NK-92 (cell line): ENCODE data around the gene LAPTM5.

Experiments
- DNase-seq: peaks from one replicate; lab custom pipeline; 2025; ENCODE audit not compliant: unreplicated experiment; lab: John Stamatoyannopoulos, UW

Gene LAPTM5

DNA sequence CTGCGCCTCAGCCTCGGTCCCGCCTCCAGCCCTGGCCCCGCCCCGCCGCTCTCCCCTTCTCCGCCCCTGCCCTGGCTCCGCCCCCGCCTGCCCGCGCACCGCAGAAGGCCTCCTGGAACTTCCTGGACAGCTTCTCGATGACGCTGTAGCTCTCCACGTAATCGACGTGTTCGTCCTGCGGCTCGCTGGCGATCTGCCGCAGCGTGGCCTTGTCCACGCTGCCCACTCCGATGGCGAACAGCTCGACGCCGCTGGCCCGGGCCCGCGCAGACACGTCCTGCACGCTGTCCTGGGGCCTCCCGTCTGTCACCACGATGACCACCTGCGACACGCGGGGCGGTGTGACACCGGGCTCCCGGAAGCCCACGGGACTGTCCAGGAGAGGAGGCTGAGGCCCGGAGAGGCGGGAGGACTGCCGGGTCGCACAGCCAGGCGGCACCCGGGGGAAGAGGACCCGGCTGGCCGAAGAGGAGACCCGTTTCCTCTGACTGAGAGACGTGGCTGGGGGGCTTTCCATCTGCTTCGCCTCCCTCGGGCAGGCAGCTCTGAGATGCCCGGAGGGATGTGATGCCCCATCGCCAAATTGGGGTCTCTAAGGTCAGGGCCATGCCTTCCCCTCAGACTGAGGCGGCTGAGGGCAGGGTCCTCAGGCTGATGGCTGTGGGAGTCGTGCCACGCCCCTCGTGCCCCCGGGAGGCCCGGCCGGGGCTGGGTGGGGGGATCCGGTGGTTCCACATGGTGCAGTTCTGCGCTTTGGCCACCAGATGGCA is 38.8 kb downstream of the LAPTM5 start:
- no peak for DNase-seq

DNA sequence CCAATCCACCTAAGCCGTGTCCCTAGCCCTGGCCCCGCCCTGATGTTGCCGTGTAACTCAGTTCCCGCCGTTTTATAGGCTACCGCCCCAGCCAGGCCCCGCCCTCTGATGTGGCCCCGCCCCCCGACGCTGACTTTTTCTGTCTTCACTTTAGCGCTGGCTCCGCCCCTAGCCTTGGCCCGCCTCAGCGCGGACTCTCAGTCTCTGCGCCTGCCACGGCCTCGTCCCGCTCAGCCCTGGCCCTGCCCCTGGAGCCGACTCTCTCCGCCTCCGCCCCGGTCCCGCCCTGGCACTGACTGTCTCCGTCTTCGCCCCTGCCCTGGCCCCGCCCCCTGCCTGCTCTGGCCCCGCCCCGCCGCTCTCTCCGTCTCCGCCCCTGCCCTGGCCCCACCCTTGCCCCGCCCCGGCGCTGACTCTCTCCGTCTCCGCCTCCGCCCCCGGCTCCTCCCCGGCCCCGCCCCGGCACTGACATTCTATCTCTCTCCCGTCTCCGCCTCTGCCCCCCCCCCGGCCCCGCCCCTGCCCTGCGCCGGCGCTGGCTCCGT is 39.4 kb downstream of the LAPTM5 start:
- peak; percentile 99 for DNase-seq

DNA sequence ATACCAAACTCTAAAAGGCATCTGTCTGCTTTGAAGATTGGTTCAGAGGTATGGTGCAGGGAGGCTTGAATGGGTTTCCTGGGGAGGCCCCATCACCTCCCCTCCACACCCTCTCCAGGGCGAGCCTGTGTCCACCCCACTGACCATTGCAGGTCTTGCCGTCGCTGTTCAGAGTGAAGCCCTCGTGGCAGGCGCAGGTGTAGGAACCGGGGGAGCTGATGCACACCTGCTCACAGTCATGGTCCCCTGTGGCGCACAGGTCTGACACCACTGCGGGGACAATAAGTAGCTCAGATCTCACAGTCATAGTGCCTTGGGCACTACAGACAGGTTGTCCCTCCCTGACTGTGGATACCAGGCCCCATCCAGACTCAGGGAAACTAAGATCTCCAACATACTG is 40.9 kb downstream of the LAPTM5 start:
- no peak for DNase-seq

DNA sequence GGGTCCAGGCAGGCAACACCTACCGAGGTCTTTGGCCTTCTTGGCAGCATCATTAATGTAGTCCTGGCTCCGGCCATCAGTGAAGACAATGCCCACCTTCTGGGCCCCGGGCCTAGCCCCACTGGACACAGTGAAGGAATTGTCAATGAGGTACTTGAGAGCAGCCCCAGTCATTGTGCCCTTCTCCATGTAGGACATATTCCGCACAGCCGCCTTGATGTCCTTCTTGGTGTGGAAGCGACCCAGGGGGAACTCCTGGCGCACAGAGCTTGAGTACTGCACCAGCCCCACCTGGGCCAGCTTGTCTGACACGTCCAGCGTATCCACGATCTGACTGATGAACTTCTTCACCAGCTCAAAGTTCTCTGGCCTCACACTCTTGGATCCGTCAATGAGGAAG is 41.7 kb downstream of the LAPTM5 start:
- no peak for DNase-seq

DNA sequence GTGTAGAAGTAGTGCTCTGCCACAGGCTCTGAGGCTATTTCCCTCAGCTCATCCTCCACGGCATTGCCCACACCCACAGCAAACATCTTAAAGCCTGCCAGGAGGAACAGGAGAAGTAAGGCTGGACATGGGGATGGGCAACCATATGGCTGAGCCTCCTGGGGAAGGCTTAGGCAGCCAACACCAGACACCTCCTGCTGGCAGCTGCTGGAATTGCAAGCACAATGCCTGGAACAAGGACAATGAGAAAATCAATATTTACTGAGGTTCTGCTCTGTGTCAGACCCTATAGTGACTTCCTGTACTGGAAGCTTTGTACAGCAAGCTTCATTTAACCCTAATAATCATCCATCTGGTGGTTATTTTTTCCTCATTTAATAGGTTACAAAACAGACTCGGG is 42.4 kb downstream of the LAPTM5 start:
- no peak for DNase-seq

DNA sequence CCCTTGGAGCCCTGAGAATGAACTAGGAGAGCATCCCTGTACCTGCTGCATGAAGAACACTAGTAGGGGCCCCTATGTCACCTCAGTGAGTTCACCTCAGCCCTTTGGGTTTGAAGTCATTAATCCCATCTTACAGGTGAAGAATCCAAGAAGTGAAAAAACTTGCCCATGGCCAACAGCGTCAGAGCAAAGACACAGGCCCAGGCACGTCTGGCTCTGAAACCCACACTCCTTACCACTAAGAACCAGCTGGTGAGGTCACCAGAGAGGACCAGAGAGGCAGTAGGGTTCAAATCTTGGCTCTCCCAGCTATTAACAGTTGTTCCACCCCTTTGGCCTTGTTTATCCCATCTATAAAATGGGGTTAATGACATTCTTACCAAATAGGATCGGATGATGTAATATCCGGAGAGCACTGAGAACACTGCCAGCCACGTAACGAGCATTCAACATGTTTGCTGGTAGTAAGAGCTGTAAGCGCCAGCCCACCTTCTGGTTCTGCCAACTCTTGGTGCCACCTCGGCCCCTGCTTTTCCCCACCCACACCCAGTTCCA is 43.0 kb downstream of the LAPTM5 start:
- DNase-seq = no peak

DNA sequence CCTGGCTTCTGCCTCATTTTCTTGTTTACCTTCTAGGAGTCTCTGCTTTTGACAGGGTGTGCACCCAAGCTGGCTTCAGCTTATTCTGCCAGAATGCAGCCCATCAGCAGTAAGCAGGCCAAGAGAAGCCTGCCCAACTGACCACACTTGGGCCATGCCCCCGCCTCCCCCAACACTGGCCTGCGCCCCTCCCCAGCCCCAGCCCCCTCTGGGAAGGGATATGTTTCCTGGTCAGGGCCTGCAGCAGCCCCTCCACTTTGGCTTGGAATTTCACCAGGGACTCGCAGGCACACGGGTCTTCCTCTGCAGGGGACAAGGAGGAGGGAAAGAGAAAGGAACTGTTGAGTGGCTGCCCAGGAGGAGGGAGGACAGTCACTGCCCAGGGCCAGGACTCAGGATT is 43.5 kb downstream of the LAPTM5 start:
- DNase-seq = no peak

DNA sequence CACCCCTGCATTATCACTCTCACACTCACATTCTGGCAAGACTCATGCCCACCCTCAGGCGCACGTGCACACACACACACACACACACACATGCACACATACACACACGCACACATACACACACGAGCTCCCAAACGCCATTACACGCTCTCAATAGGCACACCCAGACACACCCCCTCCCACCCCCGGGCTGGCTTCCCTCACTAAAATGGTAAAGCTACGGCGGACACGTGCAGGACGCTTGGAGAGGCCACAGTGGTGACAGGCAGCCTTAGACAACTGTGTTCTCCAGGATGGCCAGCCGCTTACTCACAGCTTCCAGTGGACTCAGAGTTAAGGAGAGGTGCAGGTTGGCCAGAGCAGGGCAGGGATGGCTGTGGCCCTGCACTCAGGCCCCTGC is 44.3 kb downstream of the LAPTM5 start:
- DNase-seq = no peak

DNA sequence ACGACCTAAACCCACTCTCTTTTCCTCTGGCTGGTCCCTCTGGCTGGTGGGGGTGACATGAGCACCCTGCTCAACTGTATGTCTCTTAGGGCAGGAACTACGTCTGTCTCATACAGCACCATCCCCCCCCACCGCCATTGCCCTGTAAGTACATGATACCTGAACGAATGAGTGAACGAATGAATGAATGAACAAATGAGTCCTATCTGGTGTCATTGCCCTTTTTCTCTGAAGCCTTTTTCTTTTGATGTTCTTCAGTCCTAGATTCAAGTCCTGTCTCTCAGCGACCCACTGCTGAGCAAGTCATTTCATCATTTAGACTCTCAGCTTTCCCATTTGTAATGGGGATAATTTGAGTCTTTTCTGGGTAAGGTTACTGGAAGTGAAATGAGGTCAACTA is 45.0 kb downstream of the LAPTM5 start:
- no peak for DNase-seq

DNA sequence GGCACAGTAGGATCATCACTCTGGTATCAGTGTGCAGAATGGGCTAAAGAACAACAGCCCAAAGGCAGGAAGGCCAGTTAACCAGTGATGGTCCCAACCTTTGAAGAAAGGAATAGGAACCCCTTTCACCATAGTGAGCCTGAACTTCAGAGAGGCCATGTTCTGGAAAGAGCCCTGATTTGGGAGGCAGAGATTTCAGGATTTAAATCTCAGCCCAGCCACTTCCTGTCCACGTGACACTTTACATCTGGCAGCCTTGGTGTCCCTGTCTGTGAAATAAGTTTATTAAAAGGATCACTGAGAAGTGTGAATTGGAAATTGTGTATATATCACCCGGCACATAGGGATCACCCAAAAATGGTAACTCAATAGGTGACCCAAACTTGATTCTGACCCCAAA is 47.2 kb downstream of the LAPTM5 start:
- DNase-seq = no peak

DNA sequence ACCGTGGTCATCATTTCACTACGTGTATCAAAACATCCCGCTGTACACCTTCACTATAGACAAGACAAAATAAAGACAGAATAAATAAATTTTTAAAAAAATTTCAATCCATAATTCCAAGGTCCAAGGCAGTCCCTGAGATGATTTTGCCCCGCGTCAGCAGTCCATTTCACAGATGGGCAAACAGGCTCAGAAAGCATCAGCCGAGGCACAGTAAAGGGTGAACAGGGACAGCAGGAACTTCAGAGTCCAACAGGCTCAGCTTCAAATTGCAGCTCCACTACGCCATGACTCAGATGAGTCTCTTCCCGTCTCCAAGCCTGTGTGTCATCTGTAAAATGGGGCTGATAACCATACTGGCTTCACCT is 49.2 kb downstream of the LAPTM5 start:
- DNase-seq = no peak

DNA sequence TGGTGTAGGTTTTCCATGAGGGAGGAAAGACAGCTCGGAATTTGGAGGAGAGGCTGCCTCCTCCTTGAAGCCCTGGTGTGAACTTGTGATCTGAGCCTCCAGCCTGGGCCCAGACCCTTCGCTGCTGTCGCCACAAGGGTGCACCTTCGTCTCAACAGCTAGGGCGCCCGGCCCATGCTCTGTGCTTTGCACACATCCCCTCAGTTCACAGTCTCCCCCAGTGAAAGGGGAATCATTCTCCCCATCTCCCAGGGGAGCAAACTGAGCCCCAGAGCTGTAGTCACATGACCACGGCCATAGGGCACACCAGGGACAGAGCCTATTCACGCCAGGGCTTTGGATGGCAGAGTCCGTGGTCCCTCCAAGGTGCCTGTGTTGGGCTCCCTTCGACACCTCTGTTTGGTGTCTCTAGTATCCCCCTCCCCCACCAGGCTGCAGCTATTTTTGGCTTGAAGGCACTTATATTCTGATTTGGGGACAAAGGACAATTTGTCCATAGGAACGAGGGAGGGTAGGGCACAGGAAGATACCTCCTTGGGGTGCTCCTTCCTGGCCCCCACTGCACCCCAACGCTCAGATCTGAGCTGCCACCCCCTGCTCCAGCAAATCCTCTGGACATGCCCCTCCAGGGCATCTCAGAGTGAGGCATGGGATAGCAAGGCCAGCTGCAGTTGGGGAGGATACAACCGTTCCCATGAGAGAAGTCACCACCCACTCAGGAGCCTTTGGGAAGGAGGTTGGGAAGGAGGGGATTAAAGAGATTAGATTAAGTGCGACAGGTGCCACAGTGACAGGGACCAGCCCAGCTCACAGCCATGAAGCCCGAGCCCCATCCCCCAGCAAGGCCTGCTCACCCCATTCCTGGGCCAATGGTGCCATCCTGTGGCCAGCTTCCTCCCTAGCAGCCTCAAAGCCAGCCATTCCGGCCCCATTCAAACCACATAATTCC is 49.9 kb downstream of the LAPTM5 start:
- no peak for DNase-seq

DNA sequence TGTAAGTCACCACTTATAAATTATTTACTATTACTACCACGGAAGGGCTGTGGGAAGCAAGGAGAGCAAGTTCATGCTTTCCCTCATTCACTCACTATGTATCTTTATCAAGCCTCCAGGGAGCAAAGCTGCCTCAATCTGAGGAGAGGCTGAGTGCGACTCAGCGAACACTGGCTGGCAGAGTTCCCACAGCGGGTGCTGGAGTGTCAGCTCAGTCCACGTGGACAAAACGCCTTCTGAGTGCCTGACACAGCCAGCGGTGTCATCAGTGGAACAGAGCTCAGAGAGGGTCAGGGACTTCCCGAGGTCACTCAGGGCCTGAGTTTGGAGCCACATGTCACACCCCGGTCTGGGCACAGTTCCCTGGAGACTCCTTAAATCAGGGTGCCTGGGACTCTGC is 51.0 kb downstream of the LAPTM5 start:
- no peak for DNase-seq

DNA sequence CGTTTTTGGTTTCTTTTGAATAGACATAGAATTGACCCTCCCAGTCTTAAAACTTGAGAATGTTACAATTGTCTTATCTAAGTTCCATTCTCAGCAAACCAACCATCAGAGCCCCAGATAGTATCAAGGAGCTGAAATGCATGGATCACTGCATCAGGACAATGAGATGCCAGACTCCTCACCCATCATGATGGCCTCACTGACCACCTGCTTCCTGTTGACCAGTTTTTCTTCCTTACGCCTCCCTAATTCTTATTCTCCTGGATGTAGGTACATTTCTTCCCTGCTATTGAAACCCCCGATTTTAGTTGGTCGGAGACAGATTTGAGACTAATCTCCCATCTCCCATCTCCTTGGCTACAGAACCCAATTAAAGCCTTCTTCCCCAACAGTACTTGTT is 51.9 kb downstream of the LAPTM5 start:
- no peak for DNase-seq

DNA sequence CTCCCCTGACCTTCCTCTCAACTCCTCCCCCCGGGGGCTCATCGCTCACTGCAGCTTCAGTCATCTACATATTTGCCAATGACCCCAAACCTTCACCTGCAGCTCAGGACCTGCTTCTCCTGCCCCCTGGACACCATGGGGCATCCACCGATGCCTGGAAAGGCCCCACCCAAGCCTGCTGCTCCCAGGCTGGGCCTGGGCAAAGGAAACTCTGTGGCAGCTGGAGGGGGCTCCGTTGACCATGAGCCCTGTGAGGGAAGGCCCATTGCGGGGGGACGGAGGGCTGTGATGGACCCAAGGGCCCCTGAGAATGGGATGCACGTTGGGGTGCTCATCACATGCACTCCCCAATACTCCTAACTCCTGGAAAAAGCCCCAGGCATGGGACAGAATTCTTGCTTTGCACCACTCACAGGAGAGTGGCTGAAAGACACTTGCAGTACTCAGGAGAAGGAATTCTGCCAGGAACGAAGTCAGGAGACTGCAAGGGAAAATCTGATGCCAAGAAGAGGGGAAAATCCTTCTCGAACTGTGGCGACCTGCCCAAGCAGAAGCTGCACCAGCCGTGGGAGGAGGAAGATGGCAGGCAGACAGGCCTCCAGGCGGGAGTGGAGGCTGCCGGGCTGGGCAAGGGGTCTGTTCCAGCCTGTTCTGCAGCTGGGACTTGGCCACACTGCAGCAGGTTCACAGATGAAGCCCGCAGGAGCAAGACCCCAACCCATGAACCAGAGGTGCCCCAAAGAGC is 52.6 kb downstream of the LAPTM5 start:
- no peak for DNase-seq

DNA sequence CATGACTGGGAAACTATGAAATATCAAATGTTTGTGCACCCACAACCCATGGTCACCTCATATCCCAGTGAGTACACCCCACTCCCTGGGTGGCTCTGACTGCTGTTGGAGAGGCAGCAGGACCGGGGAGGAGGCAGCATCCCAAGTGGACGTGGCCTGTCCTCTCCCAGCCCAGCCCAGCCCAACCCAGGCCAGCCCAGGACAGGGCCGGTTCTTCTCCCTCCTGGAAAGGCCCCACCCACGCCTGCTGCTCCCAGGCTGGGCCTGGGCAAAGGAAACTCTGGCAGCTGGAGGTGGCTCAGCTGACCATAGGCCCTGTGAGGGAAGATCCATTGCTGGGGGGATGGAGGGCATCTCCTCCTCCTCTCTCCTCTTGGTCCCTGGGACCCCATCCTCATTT is 53.3 kb downstream of the LAPTM5 start:
- DNase-seq = no peak

DNA sequence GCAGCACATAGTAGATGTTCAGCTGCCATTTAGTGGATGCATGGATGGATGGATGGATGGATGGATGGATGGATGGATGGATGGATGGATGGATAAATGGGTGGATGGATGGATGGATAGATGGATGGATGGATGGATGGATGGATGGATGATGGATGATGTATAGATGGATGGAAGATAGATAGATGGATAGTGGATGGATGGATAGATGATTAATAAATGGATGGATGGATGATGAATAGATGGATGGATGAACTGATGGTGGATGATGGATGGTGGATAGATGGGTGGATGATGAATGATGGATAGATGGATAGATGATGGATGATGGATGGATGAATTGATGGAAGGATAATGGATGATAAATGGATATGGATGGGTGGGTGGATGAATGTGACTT is 54.8 kb downstream of the LAPTM5 start:
- no peak for DNase-seq

DNA sequence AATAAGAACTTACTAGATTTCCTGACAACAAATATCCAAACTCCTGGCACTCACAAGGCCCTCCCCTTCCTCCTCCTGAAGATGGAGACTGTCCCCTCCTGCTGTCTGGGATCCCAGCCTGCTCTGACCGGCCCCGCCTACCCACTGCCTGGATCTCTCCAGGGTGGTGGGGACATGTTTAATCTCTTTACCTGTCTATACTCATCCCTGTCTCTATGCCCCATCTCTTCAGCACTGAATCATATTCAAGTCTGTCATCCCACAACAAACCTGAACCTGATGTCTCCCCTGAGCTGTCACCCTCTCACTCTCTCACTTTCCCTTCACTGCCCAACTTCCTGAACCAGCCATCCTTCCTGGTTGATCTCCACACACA is 56.3 kb downstream of the LAPTM5 start:
- no peak for DNase-seq

DNA sequence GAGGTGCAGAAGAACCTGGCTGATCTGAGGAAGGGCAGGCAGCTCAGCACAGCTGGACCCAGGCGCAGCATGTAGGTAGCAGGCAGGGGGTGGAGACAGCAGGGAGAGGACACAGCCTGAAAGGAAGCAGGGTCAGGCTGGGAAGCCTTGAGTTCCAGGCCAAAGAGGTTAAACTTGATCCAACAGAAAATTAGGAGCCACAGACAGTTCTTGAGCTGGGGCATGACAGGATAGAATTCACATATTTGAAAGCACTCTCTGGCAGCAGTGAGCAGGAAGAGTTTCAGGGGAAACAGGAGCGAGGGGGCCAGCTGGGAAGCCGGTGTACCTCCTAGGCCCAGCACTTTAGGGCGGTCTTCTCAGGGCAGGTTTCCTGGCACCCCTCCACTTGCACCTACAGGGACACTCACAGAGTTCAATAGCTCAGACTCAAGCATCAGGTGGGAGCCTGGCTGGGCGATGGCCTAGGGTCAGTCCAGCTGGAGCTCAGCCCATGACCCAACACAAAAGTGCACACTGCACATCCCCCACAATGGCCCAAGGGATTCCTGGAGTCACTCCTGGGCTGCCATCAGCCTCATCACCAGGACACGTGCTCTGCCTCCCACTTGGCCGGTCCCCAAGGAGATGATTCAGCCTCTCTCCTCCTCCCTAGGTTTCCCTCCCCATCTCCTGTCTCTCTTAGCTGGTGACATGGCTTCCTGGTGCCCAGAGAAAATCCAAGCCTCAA is 56.9 kb downstream of the LAPTM5 start:
- DNase-seq = no peak

DNA sequence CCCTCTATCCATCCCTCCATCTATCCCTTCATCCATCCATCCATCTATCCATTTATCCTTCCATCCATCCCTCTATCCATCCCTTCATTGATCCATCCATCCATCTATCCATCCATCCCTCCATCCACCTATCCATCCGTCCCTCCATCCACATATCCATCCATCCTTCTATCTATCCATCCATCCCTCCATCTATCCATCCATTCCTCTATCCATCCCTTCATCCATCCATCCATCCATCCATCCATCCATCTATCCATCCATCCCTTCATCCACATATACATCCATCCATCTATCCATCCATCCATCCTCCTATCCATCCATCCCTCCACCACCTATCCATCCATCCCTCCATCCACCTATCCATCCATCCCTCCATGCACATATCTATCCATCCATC is 57.8 kb downstream of the LAPTM5 start:
- no peak for DNase-seq
